IMR-90 (cell line): ENCODE results near the gene ARHGEF7. TPM values are rescaled to one million over a fixed set of nuclear protein-coding genes. Genes with fewer than 3 reads are reported as not detected.

Experiments
- ATAC-seq: fragments of 200-7000 bp; cut with Tn5 transposase; 2 replicates; pipeline ENCODE4 v1.9.1; 2020; ENCODE audit warnings: low read depth, mild to moderate bottlenecking, moderate library complexity
- BruUV-seq: library from RNA; stranded (reverse); fragments of 400-500 nt; replicated peaks from 2 replicates; lab custom pipeline; 2021; lab: Mats Ljungman, UMichigan
- CTCF ChIA-PET: fragments of 300-600 bp; formaldehyde crosslinking; extraction: SDS; loops from one replicate; lab custom pipeline; 2021; ENCODE audit warnings: antibody characterized with exemption; lab: Yijun Ruan, JAX
- POLR2A ChIA-PET: fragments of 300-600 bp; sonication (Branson Sonifier 250); formaldehyde crosslinking; loops from one replicate; lab custom pipeline; 2022; ENCODE audit warnings: antibody characterized with exemption; ENCODE audit not compliant: unreplicated experiment; lab: Charles Lee
- DNase-seq: peaks from one replicate; pipeline ENCODE4 v3.0.0; 2013
- H2AFZ ChIP-seq: replicated peaks from 2 replicates; pipeline ENCODE3; 2013; ENCODE audit warnings: low read length, mild to moderate bottlenecking; ENCODE audit not compliant: poor library complexity
- H2AK5ac ChIP-seq: 2 replicates; pipeline ENCODE4 v1.6.1; 2013; ENCODE audit warnings: low read depth, low read length, inconsistent platforms
- H2AK9ac ChIP-seq: replicated peaks from 2 replicates; pipeline ENCODE3; 2013; ENCODE audit warnings: mild to moderate bottlenecking, low read depth, low read length, moderate library complexity; ENCODE audit not compliant: poor library complexity
- H2BK120ac ChIP-seq: 2 replicates; pipeline ENCODE4 v1.6.1; 2013; ENCODE audit warnings: low read depth, low read length, inconsistent platforms
- H2BK15ac ChIP-seq: 3 replicates; pipeline ENCODE4 v1.6.1; 2013; ENCODE audit warnings: low read depth, low read length, inconsistent platforms
- H2BK20ac ChIP-seq: 2 replicates; pipeline ENCODE4 v1.6.1; 2013; ENCODE audit warnings: low read depth, mild to moderate bottlenecking, inconsistent platforms, low read length, moderate library complexity
- H2BK5ac ChIP-seq: 2 replicates; pipeline ENCODE4 v1.6.1; 2013; ENCODE audit warnings: mild to moderate bottlenecking, low read depth, low read length, inconsistent platforms; ENCODE audit not compliant: poor library complexity, severe bottlenecking
- H3K14ac ChIP-seq: replicated peaks from 2 replicates; pipeline ENCODE4 v1.6.1; 2013; ENCODE audit warnings: low read depth, low read length, inconsistent platforms
- H3K18ac ChIP-seq: 2 replicates; pipeline ENCODE4 v1.6.1; 2013; ENCODE audit warnings: low read depth, low read length, control low read depth
- H3K23ac ChIP-seq: 2 replicates; pipeline ENCODE4 v1.6.1; 2013; ENCODE audit warnings: low read depth, low read length, inconsistent platforms
- H3K27ac ChIP-seq: 2 replicates; pipeline ENCODE4 v1.5.1; 2013; ENCODE audit warnings: mild to moderate bottlenecking, control low read depth, low read length; ENCODE audit not compliant: insufficient read depth
- H3K27me3 ChIP-seq: 2 replicates; pipeline ENCODE4 v1.6.1; 2013; ENCODE audit warnings: low read length; ENCODE audit not compliant: control insufficient read depth, insufficient read depth
- H3K36me3 ChIP-seq: 2 replicates; pipeline ENCODE4 v1.6.1; 2013; ENCODE audit warnings: low read length, mixed read lengths; ENCODE audit not compliant: control insufficient read depth, insufficient read depth
- H3K4ac ChIP-seq: 2 replicates; pipeline ENCODE4 v1.6.1; 2013; ENCODE audit warnings: low read depth, low read length, inconsistent platforms
- H3K4me1 ChIP-seq: 2 replicates; pipeline ENCODE4 v1.6.1; 2013; ENCODE audit warnings: low read length, mixed read lengths; ENCODE audit not compliant: control insufficient read depth, insufficient read depth
- H3K4me2 ChIP-seq: 2 replicates; pipeline ENCODE4 v1.6.1; 2013; ENCODE audit warnings: low read depth, mild to moderate bottlenecking, control low read depth, low read length, moderate library complexity
- H3K4me3 ChIP-seq: 2 replicates; pipeline ENCODE4 v1.5.1; 2013; ENCODE audit warnings: low read depth, mild to moderate bottlenecking, control low read depth, low read length, moderate library complexity; ENCODE audit not compliant: insufficient read depth
- H3K56ac ChIP-seq: 2 replicates; pipeline ENCODE4 v1.6.1; 2013; ENCODE audit warnings: low read length, inconsistent platforms; ENCODE audit not compliant: insufficient read depth; ENCODE audit errors: extremely low read depth
- H3K79me1 ChIP-seq, 2 experiments: 2 replicates each; pipeline ENCODE4 v1.6.1; 2013; ENCODE audit warnings: low read length in 2 of 2, inconsistent platforms in 1 of 2, low read depth in 1 of 2
- H3K9ac ChIP-seq: 2 replicates; pipeline ENCODE4 v1.6.1; 2013; ENCODE audit warnings: low read depth, low read length, control low read depth
- H3K9me1 ChIP-seq: 2 replicates; pipeline ENCODE4 v1.6.1; 2013; ENCODE audit warnings: low read length, inconsistent platforms; ENCODE audit not compliant: insufficient read depth
- H3K9me3 ChIP-seq: 2 replicates; pipeline ENCODE4 v1.6.1; 2013; ENCODE audit warnings: low read length; ENCODE audit not compliant: control insufficient read depth, insufficient read depth
- H4K20me1 ChIP-seq: 2 replicates; pipeline ENCODE4 v1.6.1; 2013; ENCODE audit warnings: low read length, inconsistent platforms; ENCODE audit not compliant: insufficient read depth
- H4K5ac ChIP-seq: 2 replicates; pipeline ENCODE4 v1.6.1; 2013; ENCODE audit warnings: mild to moderate bottlenecking, low read depth, low read length, control low read depth
- H4K8ac ChIP-seq, 2 experiments: 2 replicates each; pipeline ENCODE4 v1.6.1; 2013; ENCODE audit warnings: low read depth in 2 of 2, low read length in 2 of 2, control low read depth in 1 of 2, inconsistent platforms in 1 of 2
- H4K91ac ChIP-seq: 2 replicates; pipeline ENCODE4 v1.6.1; 2013; ENCODE audit warnings: low read depth, low read length, inconsistent platforms; ENCODE audit not compliant: insufficient read depth
- BHLHE40 ChIP-seq: fragments of 150-350 bp; IDR thresholded peaks from 2 replicates; pipeline ENCODE4 v1.6.1; 2016; ENCODE audit warnings: mild to moderate bottlenecking, low read depth, low read length
- FOS ChIP-seq: fragments of 150-350 bp; IDR thresholded peaks from 2 replicates; pipeline ENCODE4 v1.6.1; 2016; ENCODE audit warnings: low read depth, low read length
- MXI1 ChIP-seq: IDR thresholded peaks from 2 replicates; pipeline ENCODE4 v1.6.1; 2012; ENCODE audit warnings: low read depth, mild to moderate bottlenecking, low read length, moderate library complexity, borderline replicate concordance
- NFE2L2 ChIP-seq: fragments of 150-350 bp; IDR thresholded peaks from 2 replicates; pipeline ENCODE4 v1.6.1; 2016; ENCODE audit warnings: low read depth, mild to moderate bottlenecking, low read length
- RAD21 ChIP-seq: IDR thresholded peaks from 2 replicates; pipeline ENCODE4 v1.6.1; 2012; ENCODE audit warnings: low read length, improper control_type of control experiment
- RFX5 ChIP-seq: IDR thresholded peaks from 2 replicates; pipeline ENCODE4 v1.8.0; 2012; ENCODE audit warnings: low read depth, mild to moderate bottlenecking, low read length, moderate library complexity
- SMC3 ChIP-seq: fragments of 150-350 bp; IDR thresholded peaks from 2 replicates; pipeline ENCODE4 v1.6.1; 2016; ENCODE audit warnings: low read depth, mild to moderate bottlenecking, antibody characterized with exemption, low read length, moderate library complexity
- WGBS, 2 experiments: methylation state at CpG; one replicate each; pipeline versions ENCODE4 v1.1.5 to v1.1.7; 2013; ENCODE audit warnings: missing lambda C conversion rate in 2 of 2; ENCODE audit not compliant: insufficient read length in 1 of 2; ENCODE audit errors: extremely low coverage in 2 of 2; 5-methylcytosine and 5-hydroxymethylcytosine counted together
- dilution Hi-C: fragments of 300-500 bp; cut with HindIII; formaldehyde crosslinking; loops from one replicate; pipeline ENCODE4 v1.14.3; 2018; ENCODE audit warnings: low sequenced_read_pairs; ENCODE audit not compliant: unreplicated experiment
- in situ Hi-C: fragments of 300-500 bp; cut with MboI; formaldehyde crosslinking; loops from 3 replicates; pipeline ENCODE4 v1.14.3; 2019; ENCODE audit warnings: low sequenced_read_pairs, inconsistent platforms, mixed read lengths
- intact Hi-C: fragments of 100-400 bp; cut with micrococcal nuclease; formaldehyde crosslinking; loops from 2 replicates; pipeline ENCODE4 v1.10.0; 2022
- polyA plus RNA-seq, 3 experiments: library from polyadenylated mRNA; depleted of rRNA; stranded (reverse); fragments of >200 nt; gene quantifications; 2 replicates each; pipeline ENCODE4 v1.2.3, GENCODE V29; 2012; ENCODE audit warnings: low replicate concordance in 1 of 3
- total RNA-seq: library from RNA; depleted of rRNA; stranded (reverse); fragments of >200 nt; gene quantifications from 2 replicates; pipeline ENCODE4 v1.2.3, GENCODE V29; 2012
- TF ChIP-seq, protein P1 (sequence below): conservative IDR thresholded peaks from 2 replicates; pipeline ENCODE4 v1.5.1; 2012; ENCODE audit warnings: mild to moderate bottlenecking, low read depth, low read length, improper control_type of control experiment

Gene ARHGEF7
- total and polyA plus RNA-seq, 2 of the 4 experiments (the other 2 are of a cell fraction) = 32.9 to 59.0 TPM

DNA sequence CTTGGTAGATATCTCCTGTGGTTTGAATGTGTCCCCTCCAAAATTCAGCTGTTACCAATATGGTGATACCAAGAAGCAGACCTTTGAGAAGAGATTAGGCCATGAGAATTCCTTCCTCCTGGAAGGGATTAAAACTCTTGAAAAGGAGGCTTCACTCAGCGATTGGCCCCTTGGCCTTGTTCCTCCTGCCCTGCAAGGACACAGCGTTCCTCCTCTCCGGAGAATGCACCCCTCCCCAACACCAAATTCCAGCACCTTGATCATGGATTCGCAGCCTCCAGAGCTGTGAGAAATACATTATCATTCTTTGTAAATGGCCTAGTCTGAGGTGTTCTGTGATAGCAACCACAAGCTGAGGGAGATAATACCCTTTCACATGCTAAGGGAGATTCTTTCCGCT is 34.5 kb upstream of the ARHGEF7 start:
- Histone ChIP-seq H4K20me1 (no peaks in the 10 kb centered on the region), H4K91ac (no peak overlapping the region), H2BK15ac (no peak overlapping the region), H3K14ac (no peak overlapping the region), H4K5ac (no peak overlapping the region), H3K4me2 (no peak overlapping the region), H3K36me3 (no peaks in the 10 kb centered on the region), H2BK120ac (no peak overlapping the region), H2BK5ac (no peak overlapping the region), H3K4me3 (no peak overlapping the region), H2AFZ (no peak overlapping the region), H4K8ac (no peak overlapping the region), H3K4ac (no peak overlapping the region), H3K9me3 (peaks cover 2% of the 10 kb centered on the region; the same call in 1 of the 2 replicates), H2AK5ac (no peak overlapping the region), H3K18ac (no peak overlapping the region), H3K27ac (no peak overlapping the region), H3K9ac (no peak overlapping the region), H3K4me1 (no peaks in the 10 kb centered on the region), H3K56ac (no peak overlapping the region), H2BK20ac (no peak overlapping the region), H3K27me3 (peaks cover 15% of the 10 kb centered on the region), H3K23ac (no peak overlapping the region), H2AK9ac (no peak overlapping the region), H3K79me1 (no peaks in the 10 kb centered on the region), H3K9me1 (no peaks in the 10 kb centered on the region)
- ChIA-PET POLR2A (no interaction called here), CTCF (no interaction called here)
- dilution Hi-C loops (no loop called here), in situ Hi-C loops (no loop called here), intact Hi-C loops (no loop called here)
- DNase-seq = no peak
- TF ChIP-seq NFE2L2 (no peak), RAD21 (no peak), FOS (no peak), BHLHE40 (no peak), MXI1 (no peak), RFX5 (no peak), SMC3 (no peak)
- TF ChIP-seq, protein P1, sequence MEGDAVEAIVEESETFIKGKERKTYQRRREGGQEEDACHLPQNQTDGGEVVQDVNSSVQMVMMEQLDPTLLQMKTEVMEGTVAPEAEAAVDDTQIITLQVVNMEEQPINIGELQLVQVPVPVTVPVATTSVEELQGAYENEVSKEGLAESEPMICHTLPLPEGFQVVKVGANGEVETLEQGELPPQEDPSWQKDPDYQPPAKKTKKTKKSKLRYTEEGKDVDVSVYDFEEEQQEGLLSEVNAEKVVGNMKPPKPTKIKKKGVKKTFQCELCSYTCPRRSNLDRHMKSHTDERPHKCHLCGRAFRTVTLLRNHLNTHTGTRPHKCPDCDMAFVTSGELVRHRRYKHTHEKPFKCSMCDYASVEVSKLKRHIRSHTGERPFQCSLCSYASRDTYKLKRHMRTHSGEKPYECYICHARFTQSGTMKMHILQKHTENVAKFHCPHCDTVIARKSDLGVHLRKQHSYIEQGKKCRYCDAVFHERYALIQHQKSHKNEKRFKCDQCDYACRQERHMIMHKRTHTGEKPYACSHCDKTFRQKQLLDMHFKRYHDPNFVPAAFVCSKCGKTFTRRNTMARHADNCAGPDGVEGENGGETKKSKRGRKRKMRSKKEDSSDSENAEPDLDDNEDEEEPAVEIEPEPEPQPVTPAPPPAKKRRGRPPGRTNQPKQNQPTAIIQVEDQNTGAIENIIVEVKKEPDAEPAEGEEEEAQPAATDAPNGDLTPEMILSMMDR = no peak
- no peak for ATAC-seq
- BruUV-seq = no TSS peak
- no CpG with 5 or more reads among the region's 5 CpGs for WGBS, 2 experiments
